HepG2 (cell line): ENCODE data around the gene FKBP1A. TPM values are rescaled to one million over a fixed set of nuclear protein-coding genes. Genes with fewer than 3 reads are reported as not detected.

Experiments
- CBFB ChIP-seq: sonication (generic); formaldehyde crosslinking; IDR thresholded peaks from 2 replicates; pipeline ENCODE4 v1.4.0; 2020; ENCODE audit warnings: missing genetic modification reagents
- CREB3 ChIP-seq: sonication (generic); formaldehyde crosslinking; IDR thresholded peaks from 2 replicates; pipeline ENCODE4 v1.5.0; 2020; ENCODE audit warnings: missing genetic modification reagents
- DDIT3 ChIP-seq: sonication (generic); formaldehyde crosslinking; IDR thresholded peaks from 2 replicates; pipeline ENCODE4 v1.4.0; 2020; ENCODE audit warnings: mild to moderate bottlenecking, missing genetic modification reagents
- EZH2 ChIP-seq: conservative IDR thresholded peaks from 2 replicates; pipeline ENCODE4 v1.6.1; 2012; ENCODE audit warnings: mild to moderate bottlenecking, low read depth, low read length, moderate library complexity
- GLI4 ChIP-seq: sonication (generic); formaldehyde crosslinking; IDR thresholded peaks from 2 replicates; pipeline ENCODE4 v1.5.1; 2020; ENCODE audit warnings: missing genetic modification reagents, mild to moderate bottlenecking, moderate library complexity, borderline replicate concordance
- GRHL1 ChIP-seq: sonication (generic); formaldehyde crosslinking; conservative IDR thresholded peaks from 2 replicates; pipeline ENCODE4 v1.8.0; 2022; ENCODE audit warnings: missing genetic modification reagents
- HES4 ChIP-seq: sonication (generic); formaldehyde crosslinking; IDR thresholded peaks from 2 replicates; pipeline ENCODE4 v1.9.0; 2021; ENCODE audit warnings: mild to moderate bottlenecking, missing genetic modification reagents, borderline replicate concordance
- KLF11 ChIP-seq: IDR thresholded peaks from 2 replicates; pipeline ENCODE4 v1.6.1; 2016; ENCODE audit warnings: missing compliant biosample characterization
- MAFK ChIP-seq, 2 experiments: IDR thresholded peaks in 1 of 2; conservative IDR thresholded peaks in 1 of 2; 2 replicates each; pipeline ENCODE4 v1.6.1; 2011; ENCODE audit warnings: improper control_type of control experiment in 2 of 2, low read length in 2 of 2
- MBNL3 ChIP-seq: fragments of 250-450 bp; sonication (Bioruptor Pico); conservative IDR thresholded peaks from 2 replicates; pipeline ENCODE4 v1.8.0; 2022; ENCODE audit warnings: mild to moderate bottlenecking, inconsistent platforms
- NPAS2 ChIP-seq: sonication (generic); formaldehyde crosslinking; IDR thresholded peaks from 2 replicates; pipeline ENCODE4 v1.8.0; 2022; ENCODE audit warnings: mild to moderate bottlenecking, missing genetic modification reagents, borderline replicate concordance
- SAFB2 ChIP-seq: sonication (generic); formaldehyde crosslinking; IDR thresholded peaks from 2 replicates; pipeline ENCODE4 v1.5.1; 2020; ENCODE audit warnings: missing genetic modification reagents, low read depth, mild to moderate bottlenecking, borderline replicate concordance
- SMARCC2 ChIP-seq: fragments of 450-650 bp; IDR thresholded peaks from 2 replicates; pipeline ENCODE4 v1.6.1; 2017; ENCODE audit warnings: antibody characterized with exemption, mild to moderate bottlenecking
- SOX13 ChIP-seq, 3 experiments: fragments of 450-650 bp in 1 of 3; sonication (generic) in 1 of 3; formaldehyde crosslinking in 1 of 3; IDR thresholded peaks in 2 of 3; conservative IDR thresholded peaks in 1 of 3; 2 replicates each; pipeline versions ENCODE4 v1.5.0 to v1.6.1; 2016 to 2020; ENCODE audit warnings: antibody characterized with exemption in 1 of 3, mild to moderate bottlenecking in 1 of 3, missing compliant biosample characterization in 1 of 3, missing genetic modification reagents in 1 of 3, moderate library complexity in 1 of 3
- TFE3 ChIP-seq: IDR thresholded peaks from 2 replicates; pipeline ENCODE4 v1.6.1; 2016
- ZBTB39 ChIP-seq: sonication (generic); formaldehyde crosslinking; IDR thresholded peaks from 2 replicates; pipeline ENCODE4 v1.5.0; 2020; ENCODE audit warnings: missing genetic modification reagents
- ZNF225 ChIP-seq: sonication (generic); formaldehyde crosslinking; IDR thresholded peaks from 2 replicates; pipeline ENCODE4 v1.4.0; 2020; ENCODE audit warnings: mild to moderate bottlenecking, missing genetic modification reagents
- ZNF30 ChIP-seq: sonication (generic); formaldehyde crosslinking; IDR thresholded peaks from 2 replicates; pipeline ENCODE4 v1.5.0; 2020; ENCODE audit warnings: mild to moderate bottlenecking, missing genetic modification reagents
- ZNF329 ChIP-seq: sonication (generic); formaldehyde crosslinking; IDR thresholded peaks from 2 replicates; pipeline ENCODE4 v1.9.0; 2021; ENCODE audit warnings: low read depth, mild to moderate bottlenecking, missing genetic modification reagents
- ZNF451 ChIP-seq: sonication (generic); formaldehyde crosslinking; IDR thresholded peaks from 2 replicates; pipeline ENCODE4 v1.5.0; 2020; ENCODE audit warnings: mild to moderate bottlenecking, missing genetic modification reagents
- ZNF777 ChIP-seq: sonication (generic); formaldehyde crosslinking; IDR thresholded peaks from 2 replicates; pipeline ENCODE4 v1.4.0; 2020; ENCODE audit warnings: missing genetic modification reagents
- ZSCAN12 ChIP-seq: sonication (generic); formaldehyde crosslinking; IDR thresholded peaks from 2 replicates; pipeline ENCODE4 v1.9.0; 2021; ENCODE audit warnings: mild to moderate bottlenecking, missing genetic modification reagents
- polyA plus RNA-seq, 8 experiments: library from polyadenylated mRNA; depleted of rRNA in 3 of 8; stranded (reverse) in 7 of 8; unstranded in 1 of 8; fragments of >200 nt; fragmentation: Illumina TruSeq in 4 of 8; extraction: Trizol in 4 of 8; gene quantifications; 2 replicates each; pipeline versions ENCODE4 v1.2.1 to v1.2.3, GENCODE V29; 2011 to 2016; ENCODE audit warnings: low read depth in 4 of 8, missing spikeins in 1 of 8, mixed read lengths in 1 of 8; ENCODE audit not compliant: insufficient read depth in 1 of 8
- total RNA-seq, 5 experiments: library from RNA; depleted of rRNA; stranded (reverse); fragments of >200 nt; fragmentation: Illumina TruSeq; extraction: Trizol; gene quantifications; 2 replicates each; pipeline ENCODE4 v1.2.3, GENCODE V29; 2016; ENCODE audit warnings: low read depth in 1 of 5

The FKBP1A gene
- total and polyA plus RNA-seq, 2 of the 13 experiments (the other 11 are each of a cell fraction or from before 2014, with no cell fraction given): 119 to 468 TPM

- no peak for TF ChIP-seq CREB3 (CRISPR knock-in tag)
- TF ChIP-seq ZNF30 (CRISPR knock-in tag): no peak
- no peak for TF ChIP-seq SMARCC2
- TF ChIP-seq ZNF225 (CRISPR knock-in tag): no peak
- TF ChIP-seq KLF11 (CRISPR knock-in tag): peak; percentile 90; the same call in 1 of the 2 replicates
- no peak for TF ChIP-seq GRHL1 (CRISPR knock-in tag)
- peak; percentile 69; the same call in 1 of the 2 replicates for TF ChIP-seq HES4
- TF ChIP-seq SAFB2: peak; percentile 93
- TF ChIP-seq DDIT3 (CRISPR knock-in tag): no peak
- 0 out of 2 replicates have a peak, but pooled peaks have one; percentile 29 for TF ChIP-seq ZNF451
- TF ChIP-seq EZH2: no peak
- no peak for TF ChIP-seq ZBTB39
- no peak; the same call in 1 of the 2 replicates for TF ChIP-seq ZNF329 (CRISPR knock-in tag)
- peak; percentile 52; the same call in 1 of the 2 replicates for TF ChIP-seq GLI4 (CRISPR knock-in tag)
- TF ChIP-seq ZNF777 (CRISPR knock-in tag): no peak
- TF ChIP-seq CBFB (CRISPR knock-in tag): peak; percentile 89; the same call in 1 of the 2 replicates
- TF ChIP-seq MAFK (conservative IDR thresholded peaks at IDR 0.05 in 1 of 2, IDR thresholded peaks at IDR 0.05 in 1 of 2; ENCODE audit: low read length in 2 of 2): no peak
- TF ChIP-seq TFE3 (CRISPR knock-in tag): peak; percentile 84
- no peak for TF ChIP-seq NPAS2 (CRISPR knock-in tag)
- no peak for TF ChIP-seq MBNL3 (CRISPR knock-in tag)
- no peak for TF ChIP-seq SOX13 (IDR thresholded peaks at IDR 0.05)
- peak in 1 of 2 experiments; percentile 37; a peak in 2 of 4 replicates for TF ChIP-seq SOX13 (CRISPR knock-in tag; conservative IDR thresholded peaks at IDR 0.05 in 1 of 2, IDR thresholded peaks at IDR 0.05 in 1 of 2)
- TF ChIP-seq ZSCAN12: no peak; the same call in 1 of the 2 replicates
These were observed at the start of gene FKBP1A (continued) for GRCh38 chr20:1392693-1393506.
